ENCODE measurements around the gene ASB16. TPM values are rescaled to one million over a fixed set of nuclear protein-coding genes. Genes with fewer than 3 reads are reported as not detected.

ASB16 gene
- total and polyA plus RNA-seq, 9 of the 15 experiments (the other 6 are each of a cell fraction or from before 2014, with no cell fraction given) = 0.03 to 0.07 TPM; not detected in 7

DNA sequence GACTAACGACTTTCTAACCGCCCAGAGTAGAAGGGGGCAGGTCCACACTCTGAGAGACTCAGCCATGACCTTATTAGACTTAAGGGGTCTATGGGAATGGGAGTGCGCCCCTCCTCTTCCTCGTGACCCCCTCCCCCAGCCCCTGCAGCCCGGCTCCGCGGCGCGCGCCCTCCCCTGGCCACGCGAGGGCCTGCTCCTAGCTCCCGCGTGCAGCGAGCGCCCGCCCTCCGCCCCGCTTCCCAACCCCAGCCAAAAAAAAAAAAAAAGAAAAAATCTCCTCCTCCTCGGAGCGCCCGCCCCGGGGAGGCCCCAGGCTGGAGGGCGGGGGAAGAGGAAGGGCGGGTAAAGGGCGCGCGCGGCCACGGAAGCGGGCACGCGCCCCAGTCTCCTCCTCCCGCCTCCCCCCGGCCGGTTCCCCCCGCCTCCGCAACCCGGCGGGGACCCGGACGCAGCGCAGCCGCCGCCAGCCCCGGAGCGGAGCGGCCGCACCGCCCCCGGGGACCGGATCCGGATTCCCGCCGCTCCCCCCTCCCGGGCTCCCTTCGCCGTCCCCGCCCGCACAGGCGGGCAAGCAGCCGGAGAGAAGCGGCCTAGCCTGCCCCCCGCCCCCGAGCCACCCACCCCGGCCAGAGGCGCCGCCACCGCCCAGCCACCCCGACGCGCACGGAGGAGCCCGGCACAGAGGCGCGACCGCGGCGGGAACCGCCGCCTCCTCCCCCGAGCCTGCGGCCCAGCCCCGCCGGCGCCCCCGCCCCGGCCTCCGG is 48.0 kb downstream of the ASB16 start (continued):
- TF ChIP-seq, protein P1, sequence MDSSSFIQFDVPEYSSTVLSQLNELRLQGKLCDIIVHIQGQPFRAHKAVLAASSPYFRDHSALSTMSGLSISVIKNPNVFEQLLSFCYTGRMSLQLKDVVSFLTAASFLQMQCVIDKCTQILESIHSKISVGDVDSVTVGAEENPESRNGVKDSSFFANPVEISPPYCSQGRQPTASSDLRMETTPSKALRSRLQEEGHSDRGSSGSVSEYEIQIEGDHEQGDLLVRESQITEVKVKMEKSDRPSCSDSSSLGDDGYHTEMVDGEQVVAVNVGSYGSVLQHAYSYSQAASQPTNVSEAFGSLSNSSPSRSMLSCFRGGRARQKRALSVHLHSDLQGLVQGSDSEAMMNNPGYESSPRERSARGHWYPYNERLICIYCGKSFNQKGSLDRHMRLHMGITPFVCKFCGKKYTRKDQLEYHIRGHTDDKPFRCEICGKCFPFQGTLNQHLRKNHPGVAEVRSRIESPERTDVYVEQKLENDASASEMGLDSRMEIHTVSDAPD (CRISPR knock-in tag; IDR thresholded peaks at IDR 0.05) = no peak
- TF ChIP-seq, protein P2, sequence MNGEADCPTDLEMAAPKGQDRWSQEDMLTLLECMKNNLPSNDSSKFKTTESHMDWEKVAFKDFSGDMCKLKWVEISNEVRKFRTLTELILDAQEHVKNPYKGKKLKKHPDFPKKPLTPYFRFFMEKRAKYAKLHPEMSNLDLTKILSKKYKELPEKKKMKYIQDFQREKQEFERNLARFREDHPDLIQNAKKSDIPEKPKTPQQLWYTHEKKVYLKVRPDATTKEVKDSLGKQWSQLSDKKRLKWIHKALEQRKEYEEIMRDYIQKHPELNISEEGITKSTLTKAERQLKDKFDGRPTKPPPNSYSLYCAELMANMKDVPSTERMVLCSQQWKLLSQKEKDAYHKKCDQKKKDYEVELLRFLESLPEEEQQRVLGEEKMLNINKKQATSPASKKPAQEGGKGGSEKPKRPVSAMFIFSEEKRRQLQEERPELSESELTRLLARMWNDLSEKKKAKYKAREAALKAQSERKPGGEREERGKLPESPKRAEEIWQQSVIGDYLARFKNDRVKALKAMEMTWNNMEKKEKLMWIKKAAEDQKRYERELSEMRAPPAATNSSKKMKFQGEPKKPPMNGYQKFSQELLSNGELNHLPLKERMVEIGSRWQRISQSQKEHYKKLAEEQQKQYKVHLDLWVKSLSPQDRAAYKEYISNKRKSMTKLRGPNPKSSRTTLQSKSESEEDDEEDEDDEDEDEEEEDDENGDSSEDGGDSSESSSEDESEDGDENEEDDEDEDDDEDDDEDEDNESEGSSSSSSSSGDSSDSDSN (IDR thresholded peaks at IDR 0.05; ENCODE audit: borderline replicate concordance in 1 of 2, low read depth in 2 of 2, low read length in 2 of 2) = no peak
- TF ChIP-seq CREM (IDR thresholded peaks at IDR 0.05; ENCODE audit: low read depth) (0 out of 2 replicates have a peak, but pooled peaks have one; percentile 37), NCOA2 (IDR thresholded peaks at IDR 0.05; ENCODE audit: partially characterized antibody in 2 of 2) (no peak), RAD51 (IDR thresholded peaks at IDR 0.05; ENCODE audit: borderline replicate concordance, low read depth) (no peak), ZKSCAN8 (CRISPR knock-in tag; IDR thresholded peaks at IDR 0.05) (no peak), PCBP1 (IDR thresholded peaks at IDR 0.05; ENCODE audit: low read depth, low read length, poor library complexity, severe bottlenecking) (peak; percentile 74), SNIP1 (IDR thresholded peaks at IDR 0.05; ENCODE audit: low read depth) (no peak), CBX8 (IDR thresholded peaks at IDR 0.05; ENCODE audit: borderline replicate concordance, extremely low read depth, low read depth, low read length, poor library complexity, severe bottlenecking) (no peak), KLF10 (CRISPR knock-in tag; IDR thresholded peaks at IDR 0.05) (no peak), ILF3 (IDR thresholded peaks at IDR 0.05; ENCODE audit: borderline replicate concordance) (no peak), ZNF668 (CRISPR knock-in tag; IDR thresholded peaks at IDR 0.05) (no peak), SRSF9 (IDR thresholded peaks at IDR 0.05; ENCODE audit: borderline replicate concordance, low read depth, low read length) (no peak), MAZ (CRISPR knock-in tag; conservative IDR thresholded peaks at IDR 0.05 in 1 of 2, IDR thresholded peaks at IDR 0.05 in 1 of 2) (peak in 1 of 2 experiments; percentile 95; a peak in 2 of 4 replicates), MED1 (CRISPR knock-in tag; IDR thresholded peaks at IDR 0.05; ENCODE audit: borderline replicate concordance) (no peak), CREB1 (IDR thresholded peaks at IDR 0.05) (0 out of 2 replicates have a peak, but pooled peaks have one; percentile 6), CREB1 (CRISPR knock-in tag; IDR thresholded peaks at IDR 0.05) (no peak), MYNN (IDR thresholded peaks at IDR 0.05) (no peak), MYNN (CRISPR knock-in tag; IDR thresholded peaks at IDR 0.05) (no peak), KLF6 (CRISPR knock-in tag; IDR thresholded peaks at IDR 0.05; ENCODE audit: borderline replicate concordance) (no peak), BCOR (IDR thresholded peaks at IDR 0.05) (no peak)
- TF ChIP-seq, protein P3, sequence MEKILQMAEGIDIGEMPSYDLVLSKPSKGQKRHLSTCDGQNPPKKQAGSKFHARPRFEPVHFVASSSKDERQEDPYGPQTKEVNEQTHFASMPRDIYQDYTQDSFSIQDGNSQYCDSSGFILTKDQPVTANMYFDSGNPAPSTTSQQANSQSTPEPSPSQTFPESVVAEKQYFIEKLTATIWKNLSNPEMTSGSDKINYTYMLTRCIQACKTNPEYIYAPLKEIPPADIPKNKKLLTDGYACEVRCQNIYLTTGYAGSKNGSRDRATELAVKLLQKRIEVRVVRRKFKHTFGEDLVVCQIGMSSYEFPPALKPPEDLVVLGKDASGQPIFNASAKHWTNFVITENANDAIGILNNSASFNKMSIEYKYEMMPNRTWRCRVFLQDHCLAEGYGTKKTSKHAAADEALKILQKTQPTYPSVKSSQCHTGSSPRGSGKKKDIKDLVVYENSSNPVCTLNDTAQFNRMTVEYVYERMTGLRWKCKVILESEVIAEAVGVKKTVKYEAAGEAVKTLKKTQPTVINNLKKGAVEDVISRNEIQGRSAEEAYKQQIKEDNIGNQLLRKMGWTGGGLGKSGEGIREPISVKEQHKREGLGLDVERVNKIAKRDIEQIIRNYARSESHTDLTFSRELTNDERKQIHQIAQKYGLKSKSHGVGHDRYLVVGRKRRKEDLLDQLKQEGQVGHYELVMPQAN (IDR thresholded peaks at IDR 0.05; ENCODE audit: borderline replicate concordance) = 0 out of 2 replicates have a peak, but pooled peaks have one; percentile 24
- TF ChIP-seq, protein P4, sequence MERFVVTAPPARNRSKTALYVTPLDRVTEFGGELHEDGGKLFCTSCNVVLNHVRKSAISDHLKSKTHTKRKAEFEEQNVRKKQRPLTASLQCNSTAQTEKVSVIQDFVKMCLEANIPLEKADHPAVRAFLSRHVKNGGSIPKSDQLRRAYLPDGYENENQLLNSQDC (CRISPR knock-in tag; IDR thresholded peaks at IDR 0.05) = no peak
